Tongue (tissue), 2 donors: Measurements from ENCODE around the gene GOLT1A. TPM values are rescaled to one million over a fixed set of nuclear protein-coding genes. Genes with fewer than 3 reads are reported as not detected.

Experiments
- DNase-seq: peaks from one replicate; pipeline ENCODE4 v3.0.0-alpha.2; 2015
- total RNA-seq: library from RNA; depleted of rRNA; stranded (reverse); fragments of >200 nt; gene quantifications from one replicate; pipeline ENCODE4 v1.2.3, GENCODE V29; 2014

The GOLT1A gene
- total RNA-seq, 1 donor from 2014 or later, result not detected

GRCh38 chr1:204191456-204191855 is 22.3 kb downstream of the GOLT1A start:
- no peak for DNase-seq

- peak; percentile 48 for DNase-seq
These were observed 23.3 kb downstream of the GOLT1A start for GRCh38 chr1:204190212-204191211.

GRCh38 chr1:204188959-204189639 is 24.7 kb downstream of the GOLT1A start:
- no peak for DNase-seq

GRCh38 chr1:204186597-204186996 is 27.2 kb downstream of the GOLT1A start:
- no peak for DNase-seq

- DNase-seq, result no peak
These were observed 32.7 kb downstream of the GOLT1A start for GRCh38 chr1:204181116-204181515.

GRCh38 chr1:204180133-204180532 is 33.7 kb downstream of the GOLT1A start:
- peak; percentile 34 for DNase-seq

GRCh38 chr1:204178487-204179281 is 35.1 kb downstream of the GOLT1A start:
- no peak for DNase-seq

- DNase-seq, result no peak
These were observed 36.7 kb downstream of the GOLT1A start for GRCh38 chr1:204177133-204177532.

- DNase-seq, result no peak
These were observed 37.7 kb downstream of the GOLT1A start for GRCh38 chr1:204176049-204176448.

- no peak for DNase-seq
These were observed 38.8 kb downstream of the GOLT1A start for GRCh38 chr1:204174958-204175357.

- no peak for DNase-seq
These were observed 41.3 kb downstream of the GOLT1A start for GRCh38 chr1:204172404-204173029.

GRCh38 chr1:204171751-204172178 is 42.0 kb downstream of the GOLT1A start:
- no peak for DNase-seq

- DNase-seq, result no peak
These were observed 43.2 kb downstream of the GOLT1A start for GRCh38 chr1:204170494-204171155.

GRCh38 chr1:204169858-204170257 is 43.9 kb downstream of the GOLT1A start:
- DNase-seq, result no peak

- no peak for DNase-seq
These were observed 46.1 kb downstream of the GOLT1A start for GRCh38 chr1:204167730-204168129.

- DNase-seq, result no peak
These were observed 47.6 kb downstream of the GOLT1A start, which contains the start of gene REN for GRCh38 chr1:204166219-204166618. REN (minus strand) TSS chr1:204166337; CDS start chr1:204166293, 44 bp downstream.

GRCh38 chr1:204162494-204163074 is 51.2 kb downstream of the GOLT1A start:
- peak; percentile 89 for DNase-seq

- DNase-seq, result no peak
These were observed 51.9 kb downstream of the GOLT1A start for GRCh38 chr1:204161609-204162493.

GRCh38 chr1:204157962-204158361 is 55.8 kb downstream of the GOLT1A start:
- DNase-seq, result no peak

GRCh38 chr1:204155881-204156280 is 57.9 kb downstream of the GOLT1A start:
- DNase-seq, result no peak
